Cerebellar nuclear complex (tissue), 1 donor: ENCODE results near the gene SFTA2.

Experiments used
- DNase-seq, 2 experiments: peaks; one replicate each; lab custom pipeline; 2025; lab: John Stamatoyannopoulos, UW

The SFTA2 gene

GRCh38 chr6:30889921-30890645 is 41.9 kb downstream of the SFTA2 start:
- no peak for DNase-seq

- DNase-seq = no peak
Measured at GRCh38 chr6:30889496-30889885, 42.5 kb downstream of the SFTA2 start.

GRCh38 chr6:30888816-30889495 is 43.0 kb downstream of the SFTA2 start:
- DNase-seq = no peak

- no peak for DNase-seq
Measured at GRCh38 chr6:30887901-30888815, 43.8 kb downstream of the SFTA2 start.

- no peak for DNase-seq
Measured at GRCh38 chr6:30886897-30887255, 45.1 kb downstream of the SFTA2 start.

GRCh38 chr6:30885999-30886896 is 45.7 kb downstream of the SFTA2 start:
- peak in 1 of 2 experiments; percentile 9 for DNase-seq

GRCh38 chr6:30885481-30885998 is 46.4 kb downstream of the SFTA2 start:
- peak in 1 of 2 experiments; percentile 3 for DNase-seq

GRCh38 chr6:30884521-30885480 is 47.2 kb downstream of the SFTA2 start:
- peak in 1 of 2 experiments; percentile 9 for DNase-seq

GRCh38 chr6:30883685-30884520 is 48.1 kb downstream of the SFTA2 start, which contains the start of gene DDR1:
Gene DDR1 (plus strand): TSS chr6:30884519. CDS start chr6:30888730, 4,211 bp downstream.
- no peak for DNase-seq

- DNase-seq = no peak
Measured at GRCh38 chr6:30882759-30883684, 48.9 kb downstream of the SFTA2 start.

GRCh38 chr6:30882204-30882758 is 49.7 kb downstream of the SFTA2 start:
- DNase-seq = no peak

GRCh38 chr6:30881392-30882203 is 50.4 kb downstream of the SFTA2 start:
- DNase-seq = no peak
